Mammary epithelial cell (primary cell): ENCODE data around the gene EVA1A.

Experiments used
- CTCF ChIP-seq, 2 donors: IDR thresholded peaks in 1 of 2; conservative IDR thresholded peaks in 1 of 2; 2 replicates each; pipeline ENCODE4 v1.5.1; 2011 to 2012; ENCODE audit warnings: inconsistent platforms in 2 of 2, low read length in 2 of 2, mild to moderate bottlenecking in 2 of 2, control low read depth in 1 of 2, low read depth in 1 of 2; ENCODE audit not compliant: insufficient read depth in 1 of 2; ENCODE audit errors: extremely low read depth in 1 of 2
- EZH2 ChIP-seq: IDR thresholded peaks from 2 replicates; pipeline ENCODE4 v1.6.1; 2012; ENCODE audit warnings: low read length, inconsistent platforms, borderline replicate concordance

- TF ChIP-seq CTCF (conservative IDR thresholded peaks at IDR 0.05 in 1 of 2, IDR thresholded peaks at IDR 0.05 in 1 of 2; ENCODE audit: extremely low read depth in 1 of 2, insufficient read depth in 1 of 2, low read depth in 1 of 2, low read length in 2 of 2): peak; percentile 8 to 47
- TF ChIP-seq EZH2: no peak
These were observed 544 bp downstream of the EVA1A start for GRCh38 chr2:75560022-75560767.
